HG03457 (cell line): Measurements from ENCODE around the gene TGFBR3.
"Not testable (repeated sequence)": the region's sequence is repeated elsewhere in the genome, so short reads cannot be mapped to it uniquely, and the experiment has no call there.

Source experiments
- ATAC-seq: cut with Tn5 transposase; IDR thresholded peaks from one replicate; pipeline ENCODE4 v1.9.1; 2021; ENCODE audit warnings: moderate number of reproducible peaks; ENCODE audit not compliant: unreplicated experiment

The TGFBR3 gene

DNA sequence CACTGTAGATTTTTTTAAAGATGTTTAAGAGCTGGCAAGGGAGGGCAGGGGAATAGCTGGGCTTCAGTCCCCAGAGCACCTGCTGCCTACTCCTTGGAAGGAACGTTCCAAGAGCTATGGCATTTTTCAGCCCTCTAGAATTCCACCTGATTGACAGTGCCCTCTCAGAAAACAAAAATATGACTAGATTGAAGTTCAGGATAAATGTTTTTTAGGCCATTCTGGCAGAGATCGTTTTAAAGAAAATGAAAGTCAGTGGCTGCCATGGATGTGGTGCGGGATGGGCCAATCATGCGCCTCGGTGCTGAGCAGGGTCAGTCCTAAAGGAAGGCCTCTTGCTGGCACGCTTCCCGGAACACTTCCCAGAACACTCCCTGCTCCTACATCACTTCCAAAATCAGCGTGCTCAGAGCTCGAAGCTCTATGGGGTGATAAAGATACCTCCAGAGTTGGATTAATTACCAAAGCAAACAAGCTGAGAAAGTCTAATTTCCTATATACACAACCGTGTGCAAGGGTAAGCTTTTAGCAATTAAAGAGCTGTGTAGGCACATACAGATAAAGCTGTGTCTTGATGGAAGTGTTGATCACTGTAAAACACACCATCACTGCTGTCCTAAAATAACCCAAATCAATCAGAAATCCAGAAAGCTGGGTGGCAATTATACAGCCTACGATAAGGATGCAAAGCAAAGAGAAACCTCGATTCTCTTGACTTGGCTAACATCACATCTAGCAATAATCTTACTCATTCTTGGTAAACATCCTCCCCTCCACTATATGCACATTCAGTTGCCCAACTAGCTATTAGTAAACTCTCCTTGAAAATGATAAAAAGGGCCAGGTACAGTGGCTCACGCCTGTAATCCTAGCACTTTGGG lies 34.6 kb downstream of the TGFBR3 start:
- no peak for ATAC-seq

DNA sequence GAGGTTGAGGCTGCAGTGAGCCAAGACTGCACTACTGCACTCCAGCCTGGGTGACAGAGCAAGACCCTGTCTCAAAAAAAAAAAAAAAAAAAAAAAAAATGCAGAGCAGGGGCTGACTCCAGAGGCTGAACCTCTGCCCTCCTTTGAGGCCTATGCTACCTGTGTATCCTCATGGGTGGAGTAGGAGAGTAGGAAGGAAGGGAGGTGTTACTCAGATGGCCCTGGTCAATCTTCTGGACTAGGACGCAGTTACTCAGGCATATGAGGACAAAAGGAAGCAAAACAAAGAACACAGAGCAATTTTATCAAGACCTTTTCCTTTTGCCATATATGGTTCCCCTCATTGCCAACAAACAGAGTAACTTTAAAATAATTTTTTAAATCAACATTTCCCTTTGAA lies 35.2 kb downstream of the TGFBR3 start:
- no peak for ATAC-seq

DNA sequence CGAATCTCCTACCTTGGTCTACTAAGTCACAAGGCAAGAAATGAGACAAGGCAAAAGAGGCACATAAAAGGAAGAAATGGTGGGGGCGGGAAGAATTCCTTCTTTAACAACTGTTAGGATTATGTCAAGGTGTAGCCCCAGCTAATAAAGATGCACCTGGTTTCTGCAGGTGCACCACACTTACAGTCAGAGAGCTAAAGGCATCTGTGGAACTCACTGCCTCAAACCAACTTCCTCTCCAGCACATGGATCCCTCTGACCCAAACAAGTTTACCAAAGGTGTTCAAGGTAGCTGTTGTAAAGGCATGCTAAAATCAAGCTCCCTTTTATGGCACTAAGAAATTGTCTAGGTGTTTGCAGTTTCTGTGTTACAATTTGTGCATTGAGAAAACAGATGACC lies 38.1 kb downstream of the TGFBR3 start:
- ATAC-seq = no peak

DNA sequence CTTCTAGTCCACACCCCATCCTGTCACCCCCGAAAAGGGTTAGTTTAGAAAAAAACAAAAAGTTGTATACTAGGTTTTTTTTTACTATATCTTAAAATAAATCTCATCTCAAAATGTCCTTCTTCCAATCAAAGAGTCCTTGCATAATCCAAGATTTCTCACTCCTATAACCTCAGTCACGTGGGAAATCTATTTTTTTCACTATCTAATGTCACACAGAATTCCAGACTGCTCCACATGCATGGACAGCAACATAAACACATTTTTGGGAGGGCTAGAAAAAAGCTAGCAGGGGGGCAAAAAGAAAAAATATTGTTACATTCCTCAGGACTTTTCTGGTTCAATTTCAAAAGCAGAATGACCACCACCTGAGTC lies 39.3 kb downstream of the TGFBR3 start:
- no peak for ATAC-seq

DNA sequence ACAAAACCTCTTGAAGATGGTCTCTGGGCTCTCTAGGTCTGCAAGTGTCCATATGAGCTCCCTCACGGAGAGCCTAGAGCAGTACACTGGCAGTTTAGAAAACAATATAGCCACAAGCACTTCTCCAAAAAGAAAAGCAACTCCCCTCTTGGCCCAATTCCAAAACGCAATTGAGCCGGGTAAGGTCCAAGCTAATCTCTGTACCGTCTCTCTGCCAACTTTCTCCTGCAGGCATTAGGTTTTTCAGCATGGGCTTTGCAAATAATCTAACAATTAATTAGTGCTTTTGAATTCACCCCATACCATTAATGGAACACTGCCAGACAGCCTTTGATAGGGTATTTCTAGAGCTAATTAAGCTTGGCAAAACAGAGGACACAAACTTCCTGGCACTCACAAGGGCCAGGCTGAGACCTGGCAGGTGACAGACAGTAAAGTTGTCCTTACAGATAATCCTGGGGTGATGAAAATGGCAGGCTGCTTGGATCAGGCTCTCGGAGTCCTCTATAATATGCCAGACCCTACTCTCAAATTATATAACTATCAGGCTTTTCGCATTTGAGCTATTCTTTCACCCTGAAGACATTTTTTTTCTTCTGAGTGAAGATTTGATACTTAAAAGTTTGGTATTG lies 39.8 kb downstream of the TGFBR3 start:
- no peak for ATAC-seq

DNA sequence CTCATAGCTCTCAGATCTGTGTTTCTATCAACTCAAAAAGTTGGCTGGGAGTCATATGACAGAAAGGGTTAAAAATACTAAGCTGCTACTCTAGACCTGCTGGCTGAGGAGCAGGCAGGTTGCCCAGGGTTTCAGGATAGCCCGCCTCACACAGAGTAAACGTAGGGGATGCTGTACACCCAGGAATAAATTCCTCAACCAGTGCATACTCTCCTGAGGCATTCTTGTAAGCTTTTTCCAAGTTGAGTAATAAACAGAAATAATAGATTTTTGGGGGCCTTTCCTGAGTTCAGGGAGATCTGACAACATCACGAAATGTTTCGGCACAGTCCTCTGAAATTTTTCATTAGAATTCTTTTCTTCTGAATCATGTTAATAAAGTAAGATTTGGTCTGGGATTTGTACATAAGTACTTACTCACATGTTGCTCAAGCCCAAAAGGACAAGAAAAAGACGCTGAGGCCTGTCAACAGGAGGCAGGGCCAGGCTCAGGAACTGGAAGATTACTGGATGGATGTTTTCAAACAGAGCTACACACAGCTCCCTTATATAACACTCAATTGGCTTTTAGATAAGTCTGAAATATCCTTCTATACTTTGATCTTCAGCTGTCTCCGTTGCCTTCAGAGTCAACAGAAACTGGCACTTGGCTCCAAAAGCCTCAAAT lies 41.0 kb downstream of the TGFBR3 start:
- ATAC-seq = no peak

DNA sequence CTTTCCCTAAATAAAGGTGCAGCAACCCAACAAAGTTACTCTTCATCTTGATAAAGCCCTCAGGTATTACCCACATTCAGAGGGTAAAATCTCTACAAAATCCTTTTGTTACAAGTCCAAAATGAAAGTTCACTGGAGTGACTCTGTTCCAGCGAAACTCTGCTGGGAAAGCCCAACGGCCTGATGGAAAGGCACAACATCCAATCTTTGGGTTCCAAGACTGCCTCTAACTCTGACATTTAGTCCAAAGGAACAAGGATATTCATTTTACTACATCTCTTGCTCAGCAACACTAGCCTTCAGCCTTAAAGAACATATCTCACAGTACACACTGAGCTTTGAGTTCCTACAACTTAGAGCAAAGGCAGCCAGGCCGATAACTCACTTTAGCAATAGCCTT lies 42.1 kb downstream of the TGFBR3 start:
- ATAC-seq = no peak

DNA sequence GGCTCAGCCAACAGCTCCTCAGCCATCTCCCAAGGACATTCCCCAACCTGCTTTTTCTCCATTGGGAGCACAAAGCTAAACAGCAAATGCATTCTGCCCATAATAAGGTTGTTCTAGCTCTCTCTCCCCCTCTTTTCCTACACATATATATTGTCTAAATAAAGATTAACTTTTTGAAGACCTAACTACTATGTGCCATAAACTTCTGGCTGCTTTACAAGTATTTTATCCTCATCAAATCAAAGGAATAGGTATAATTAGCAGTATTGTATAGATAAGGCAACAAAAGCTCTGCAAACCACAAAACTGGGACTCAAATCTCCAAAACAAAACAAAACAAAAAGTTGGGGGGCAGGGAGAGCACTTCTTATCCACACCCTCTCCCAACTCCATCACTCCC lies 43.4 kb downstream of the TGFBR3 start:
- ATAC-seq = no peak

DNA sequence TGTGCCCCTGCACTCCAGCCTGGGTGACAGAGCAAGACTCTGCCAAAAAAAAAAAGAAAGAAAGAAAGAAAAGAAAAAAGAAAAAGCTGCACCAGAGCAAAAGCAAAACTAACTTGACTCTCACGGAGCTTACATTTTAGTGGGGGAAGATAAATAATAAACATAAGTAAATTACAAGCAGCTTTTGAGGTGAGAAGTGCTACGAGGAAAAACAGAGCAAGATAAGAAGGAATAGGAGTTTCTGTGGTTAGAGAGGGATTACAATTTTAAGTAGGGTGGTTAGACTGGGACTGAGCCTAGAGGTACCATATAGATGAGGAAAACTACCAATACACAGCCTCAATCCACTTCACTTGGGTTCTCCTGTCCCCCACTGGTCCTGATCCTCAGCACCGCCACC lies 43.9 kb downstream of the TGFBR3 start:
- ATAC-seq = no peak

DNA sequence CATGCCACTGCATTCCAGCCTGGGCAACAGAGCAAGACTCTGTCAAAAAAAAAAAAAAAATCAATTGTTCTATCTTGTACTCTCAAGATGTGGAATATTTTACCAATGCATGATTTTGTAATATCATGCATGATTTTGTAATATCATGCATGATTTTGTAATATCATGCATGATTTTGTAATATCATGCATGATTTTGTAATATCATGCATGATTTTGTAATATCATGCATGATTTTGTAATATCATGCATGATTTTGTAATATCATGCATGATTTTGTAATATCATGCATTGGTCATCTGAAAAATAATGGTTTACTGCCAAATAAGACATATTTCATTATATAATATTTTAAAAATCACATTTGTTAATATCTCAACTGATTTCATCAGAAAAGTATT lies 45.7 kb downstream of the TGFBR3 start:
- ATAC-seq = not testable (repeated sequence)

DNA sequence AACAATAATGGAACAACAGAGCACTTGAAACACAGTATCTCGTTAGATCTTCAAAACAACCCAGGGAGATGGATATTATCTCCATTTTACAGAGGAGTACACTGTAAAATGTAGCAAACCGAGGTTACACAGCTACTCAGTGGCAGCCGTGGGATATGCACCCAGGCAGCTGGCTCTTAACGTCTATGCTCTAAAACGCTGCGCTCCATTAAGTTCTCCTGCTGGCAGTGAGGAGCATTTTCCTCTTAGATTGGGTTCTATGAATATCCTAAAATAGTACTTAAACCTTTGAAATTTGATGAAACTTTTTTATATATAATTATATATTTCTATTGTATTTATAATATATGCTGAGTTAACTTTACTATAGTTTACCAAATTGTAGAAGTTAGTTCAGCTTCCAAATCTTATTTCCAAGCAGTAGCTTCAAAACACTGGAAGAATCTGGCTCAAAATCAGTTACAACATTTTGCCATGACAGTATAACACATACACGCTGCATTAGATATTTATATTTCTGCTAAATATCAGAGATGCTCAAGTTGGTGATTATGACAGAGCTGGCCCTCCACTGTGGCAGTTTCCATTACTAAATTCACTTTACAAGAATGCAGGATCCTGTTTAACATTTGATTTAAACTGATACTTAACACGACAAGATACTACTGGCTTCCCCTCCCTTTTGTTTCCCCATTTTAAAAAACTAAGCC lies 49.5 kb downstream of the TGFBR3 start:
- no peak for ATAC-seq

DNA sequence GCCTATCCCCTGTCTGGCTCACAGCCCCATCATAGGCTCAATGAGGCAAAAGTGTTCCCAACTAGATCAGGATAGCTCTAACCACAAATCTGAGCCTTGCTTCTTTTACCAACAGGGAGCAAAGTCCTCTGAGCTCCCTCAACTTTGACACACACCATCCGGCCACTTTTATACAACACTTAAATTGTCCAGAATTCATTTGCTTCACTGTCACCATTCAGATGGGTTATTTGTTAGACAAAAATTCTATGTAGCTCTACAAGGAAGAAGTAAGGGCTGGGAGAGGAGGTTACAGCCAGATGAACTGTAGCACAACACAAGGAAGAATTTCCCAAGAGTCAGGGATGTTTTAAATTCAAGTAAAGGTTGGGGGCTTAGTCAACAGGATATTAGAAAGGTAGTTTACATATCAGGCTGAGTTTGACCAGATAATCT lies 50.8 kb downstream of the TGFBR3 start:
- ATAC-seq = no peak

DNA sequence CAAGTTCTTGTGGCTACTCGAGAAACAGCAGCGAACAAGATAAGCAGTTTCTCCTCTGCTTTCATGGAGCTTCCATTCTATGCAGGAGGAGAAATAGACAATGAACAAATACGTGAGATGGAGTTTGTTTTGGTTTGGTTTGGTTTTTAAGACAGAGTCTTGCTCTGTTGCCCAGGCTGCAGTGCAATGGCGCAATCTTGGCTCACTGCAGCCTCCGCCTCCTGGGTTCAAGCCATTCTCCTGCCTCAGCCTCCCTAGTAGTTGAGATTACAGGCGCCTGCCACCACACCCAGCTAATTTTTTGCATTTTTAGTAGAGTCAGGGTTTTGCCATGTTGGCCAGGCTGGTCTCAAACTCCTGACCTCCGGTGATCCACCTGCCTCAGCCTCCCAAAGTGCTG lies 51.4 kb downstream of the TGFBR3 start:
- not testable (repeated sequence) for ATAC-seq

DNA sequence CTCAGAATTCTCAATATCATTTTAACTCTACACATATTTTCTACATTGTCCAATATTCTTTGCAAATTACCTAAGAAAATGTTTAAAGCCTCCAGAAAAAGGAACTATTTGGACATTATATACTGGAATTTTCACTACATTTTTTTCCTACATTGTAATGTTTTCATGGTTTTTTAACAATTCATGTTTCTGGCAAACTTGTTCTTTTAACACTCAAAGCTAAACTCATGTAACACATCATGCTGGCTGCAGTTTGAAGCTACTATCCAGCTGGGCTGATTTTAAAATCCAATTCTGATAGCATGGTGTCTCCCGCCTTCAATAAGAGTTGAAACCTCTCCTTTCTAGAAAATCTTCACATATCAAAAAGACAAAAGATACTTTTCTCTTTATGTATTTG lies 52.0 kb downstream of the TGFBR3 start:
- no peak for ATAC-seq

DNA sequence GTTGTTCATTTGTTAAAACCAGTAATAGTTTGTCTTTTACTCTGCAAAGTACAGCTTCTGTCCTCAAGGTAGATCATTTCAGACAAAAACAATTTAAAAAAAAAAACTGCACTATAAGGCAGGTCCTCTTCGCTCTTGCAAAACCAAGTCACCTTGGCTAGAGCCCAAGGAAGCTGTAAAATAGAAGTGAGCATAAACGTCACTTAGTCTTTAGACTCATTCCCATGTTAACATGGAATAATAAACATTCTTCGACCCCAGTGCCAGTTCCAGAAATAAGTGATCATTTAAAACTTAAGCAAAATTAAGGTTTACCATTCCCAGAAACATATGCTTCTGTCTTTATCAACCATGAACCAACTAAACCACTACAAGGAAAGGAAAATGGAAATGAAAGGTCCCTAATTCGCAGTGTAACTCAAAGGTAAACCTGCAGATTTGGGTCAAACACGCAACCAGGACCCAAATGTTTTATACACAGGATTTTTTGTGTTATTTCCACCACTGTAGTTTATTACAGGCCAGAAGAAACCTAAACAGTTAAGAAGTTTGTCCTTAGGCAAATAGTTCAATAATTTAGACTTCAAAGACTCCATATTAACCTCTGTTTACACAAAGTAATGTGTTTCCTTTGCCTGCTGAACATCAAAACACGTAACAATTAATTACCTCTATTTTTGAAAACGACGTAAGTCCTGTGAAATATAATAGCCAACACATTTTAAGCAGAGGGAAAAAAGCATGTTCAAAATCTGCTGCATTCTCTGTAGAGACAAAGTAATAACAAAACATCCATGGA lies 54.6 kb downstream of the TGFBR3 start:
- ATAC-seq = no peak

DNA sequence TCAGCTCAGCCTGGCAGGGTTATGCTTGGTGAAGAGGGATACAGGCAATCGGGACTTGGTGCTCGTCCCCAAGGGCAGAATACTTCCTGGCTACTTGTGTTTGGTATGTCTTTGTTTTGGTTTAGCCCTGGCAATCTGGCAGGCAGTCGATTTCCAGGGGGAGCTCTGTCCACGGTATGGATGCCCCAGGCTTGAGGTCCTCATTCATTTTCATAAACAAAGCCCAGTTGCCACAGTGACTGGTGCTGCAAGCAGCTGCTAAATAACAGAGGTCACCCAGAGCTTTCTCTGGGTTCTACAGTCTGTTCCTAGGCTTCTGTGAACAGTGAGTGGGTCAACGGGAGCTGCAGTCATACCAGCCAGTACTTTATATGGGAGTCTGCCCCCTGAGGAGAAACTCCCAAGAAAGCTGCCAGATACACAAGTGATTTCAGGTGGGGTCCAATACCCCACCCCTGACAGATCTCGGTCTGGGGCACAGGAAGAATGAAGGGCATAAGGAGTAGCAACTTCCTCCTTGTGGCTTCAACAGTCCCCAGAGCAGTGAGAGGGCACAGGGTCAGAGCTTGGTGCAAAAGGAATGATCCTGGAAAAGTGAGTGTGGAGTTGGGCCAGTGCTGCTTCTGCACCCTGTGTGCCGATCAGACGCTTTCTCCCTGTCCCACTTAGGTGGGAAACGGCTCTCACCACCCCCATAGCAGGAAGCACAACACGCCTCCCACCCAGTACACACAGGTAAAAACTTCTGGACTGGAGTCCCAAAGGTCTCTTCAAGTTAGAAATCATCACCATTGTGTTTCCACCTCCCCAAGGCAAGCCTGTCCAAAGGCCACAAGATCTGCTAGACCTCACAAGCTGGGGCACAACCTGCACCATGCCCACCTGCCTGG lies 55.5 kb downstream of the TGFBR3 start:
- no peak for ATAC-seq

DNA sequence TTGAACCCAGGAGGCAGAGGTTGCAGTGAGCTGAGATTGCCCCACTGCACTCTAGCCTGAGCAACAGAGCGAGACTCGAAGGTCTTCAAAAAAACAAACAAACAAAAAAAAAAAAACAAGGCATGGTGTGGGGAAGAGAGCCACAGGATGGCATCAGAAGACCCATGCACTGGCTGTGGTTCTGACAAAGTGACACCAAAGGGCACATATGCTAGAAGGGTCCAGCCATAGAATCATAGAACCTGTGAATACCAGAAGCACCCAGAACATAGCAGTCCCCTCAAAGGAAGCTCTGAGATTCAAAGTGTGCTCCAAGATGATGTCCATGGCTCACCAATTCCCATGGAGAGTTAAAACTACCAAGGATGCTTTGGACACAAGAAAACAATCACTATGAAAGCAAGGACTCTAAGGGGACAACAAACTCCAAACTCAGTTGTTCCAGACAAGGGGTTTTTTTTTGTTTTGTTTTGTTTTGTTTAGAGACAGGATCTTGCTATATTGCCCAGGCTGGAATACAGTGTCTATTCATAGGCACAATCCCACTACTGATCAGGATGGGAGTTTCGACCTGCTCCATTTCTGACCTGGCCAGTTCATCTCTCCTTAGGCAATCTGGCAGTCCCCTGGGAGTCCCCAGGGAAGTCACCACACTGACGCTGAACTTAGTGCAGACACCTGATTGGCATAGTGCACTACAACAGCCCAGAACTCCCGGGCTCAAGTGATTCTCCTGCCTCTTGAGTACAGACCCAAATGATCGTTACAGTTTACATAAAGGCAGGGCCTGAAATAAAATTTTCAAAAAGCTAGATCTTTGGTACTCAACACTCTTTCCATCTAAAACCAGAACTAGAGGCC lies 56.4 kb downstream of the TGFBR3 start:
- no peak for ATAC-seq

DNA sequence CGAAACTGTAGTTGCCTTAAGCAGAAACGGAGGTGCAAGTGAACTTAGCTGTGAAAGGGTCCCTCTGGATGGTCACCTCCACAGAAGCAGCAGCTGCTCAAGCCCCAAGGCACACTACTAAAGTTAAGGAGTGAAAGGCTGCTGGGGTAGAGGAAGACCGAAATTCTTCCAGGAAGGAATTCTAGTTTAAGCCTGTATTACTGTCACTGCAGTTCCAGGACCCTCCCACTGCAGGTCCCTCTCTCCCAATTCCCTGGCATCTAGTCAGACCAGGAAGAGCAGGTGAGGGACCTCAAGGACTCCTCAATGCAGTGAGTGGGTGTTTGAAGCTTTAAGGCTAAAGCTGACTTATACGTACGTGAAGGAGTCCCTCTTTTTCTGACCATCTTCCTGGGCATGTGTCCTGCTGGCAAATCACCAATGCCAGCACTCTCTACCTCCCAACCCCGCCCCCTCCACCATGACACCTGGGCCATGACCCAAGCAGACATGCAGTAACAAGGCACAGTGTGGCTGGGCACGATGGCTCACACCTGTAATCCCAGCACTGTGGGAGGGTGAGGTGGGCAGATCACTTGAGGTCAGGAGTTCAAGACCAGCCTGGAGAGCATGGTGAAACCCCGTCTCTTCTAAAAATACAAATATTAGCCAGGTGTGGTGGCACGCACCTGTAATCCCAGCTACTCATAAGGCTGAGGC lies 57.2 kb downstream of the TGFBR3 start:
- no peak for ATAC-seq
